HS-27A (cell line): Measurements from ENCODE around the gene GMEB2.
A peak's percentile ranks its signal among the peaks of the same experiment; 100 is the strongest.
"Not testable (repeated sequence)": the region's sequence is repeated elsewhere in the genome, so short reads cannot be mapped to it uniquely, and the experiment has no call there.

Experiments used
- DNase-seq: peaks from one replicate; pipeline ENCODE4 v3.0.0-alpha.2; 2012; ENCODE audit warnings: low read depth, missing footprints

The GMEB2 gene

DNA sequence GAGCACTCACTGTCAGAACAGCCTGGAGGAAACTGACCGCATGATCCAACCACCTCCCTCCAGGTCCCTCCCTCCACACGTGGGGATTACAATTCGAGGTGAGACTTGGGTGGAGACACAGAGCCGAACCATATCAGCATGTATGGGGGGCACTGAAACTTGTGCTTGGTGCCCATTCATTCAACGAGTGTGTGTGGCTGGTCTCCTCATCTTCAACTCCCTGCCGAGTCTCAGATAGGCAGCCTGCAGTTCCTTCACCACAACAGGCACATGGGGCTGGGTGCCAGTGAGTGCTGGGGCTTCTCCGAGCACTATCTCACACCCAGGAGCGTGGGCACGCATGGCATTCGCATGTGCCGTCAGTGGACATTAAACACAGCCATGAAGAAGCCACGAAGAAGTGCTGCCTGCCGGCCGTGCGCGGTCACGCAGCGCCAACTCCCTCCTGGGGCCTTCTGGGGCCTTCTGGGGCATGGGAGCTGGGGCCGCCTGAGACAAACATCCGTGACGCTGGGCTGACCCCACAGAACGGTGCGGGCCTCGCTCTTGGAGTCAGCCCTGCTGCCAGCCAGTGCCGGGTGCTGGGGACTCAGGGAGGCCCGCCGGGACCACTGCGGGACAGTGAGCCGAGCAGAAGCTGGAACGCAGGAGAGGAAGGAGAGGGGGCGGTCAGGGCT, 30.5 kb upstream of the GMEB2 start:
- no peak for DNase-seq

DNA sequence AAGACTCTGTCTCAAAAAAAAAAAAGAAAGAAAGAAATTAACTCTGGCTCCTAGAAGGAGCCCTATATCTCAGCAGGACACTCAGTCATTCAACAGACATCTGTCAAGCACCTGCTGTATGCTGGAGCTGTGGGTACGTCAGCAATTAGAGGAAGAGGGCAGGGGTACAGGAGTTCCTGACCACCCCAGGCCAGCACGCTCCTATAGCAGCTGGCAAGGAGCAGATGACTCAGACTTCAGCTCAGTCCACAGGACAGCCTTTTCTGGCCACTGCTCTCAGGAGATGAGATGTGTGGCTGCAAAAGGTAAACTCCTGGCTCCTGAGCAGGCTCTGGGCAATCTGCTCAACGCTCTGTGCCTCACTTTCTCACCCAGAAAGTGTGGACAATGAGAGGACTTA, 29.6 kb upstream of the GMEB2 start:
- no peak for DNase-seq

DNA sequence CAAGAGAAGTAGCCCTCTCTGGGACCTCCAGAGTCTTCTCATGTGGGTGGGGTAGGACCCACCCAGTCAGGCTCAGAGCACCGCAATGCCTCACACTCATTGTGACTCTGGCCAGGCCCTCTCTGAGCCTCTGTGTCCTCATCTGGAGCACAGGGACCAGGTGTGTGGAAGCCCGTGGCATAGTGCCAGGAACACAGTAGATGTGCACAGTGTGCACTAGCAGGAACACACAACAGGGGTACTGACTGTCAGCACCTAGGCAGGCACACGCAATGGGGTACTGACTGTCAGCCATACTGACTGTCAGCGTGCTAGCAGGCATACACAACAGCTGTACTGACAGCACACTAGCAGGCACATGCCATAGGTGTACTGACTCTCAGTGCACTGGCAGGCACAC, 28.3 kb upstream of the GMEB2 start:
- no peak for DNase-seq

DNA sequence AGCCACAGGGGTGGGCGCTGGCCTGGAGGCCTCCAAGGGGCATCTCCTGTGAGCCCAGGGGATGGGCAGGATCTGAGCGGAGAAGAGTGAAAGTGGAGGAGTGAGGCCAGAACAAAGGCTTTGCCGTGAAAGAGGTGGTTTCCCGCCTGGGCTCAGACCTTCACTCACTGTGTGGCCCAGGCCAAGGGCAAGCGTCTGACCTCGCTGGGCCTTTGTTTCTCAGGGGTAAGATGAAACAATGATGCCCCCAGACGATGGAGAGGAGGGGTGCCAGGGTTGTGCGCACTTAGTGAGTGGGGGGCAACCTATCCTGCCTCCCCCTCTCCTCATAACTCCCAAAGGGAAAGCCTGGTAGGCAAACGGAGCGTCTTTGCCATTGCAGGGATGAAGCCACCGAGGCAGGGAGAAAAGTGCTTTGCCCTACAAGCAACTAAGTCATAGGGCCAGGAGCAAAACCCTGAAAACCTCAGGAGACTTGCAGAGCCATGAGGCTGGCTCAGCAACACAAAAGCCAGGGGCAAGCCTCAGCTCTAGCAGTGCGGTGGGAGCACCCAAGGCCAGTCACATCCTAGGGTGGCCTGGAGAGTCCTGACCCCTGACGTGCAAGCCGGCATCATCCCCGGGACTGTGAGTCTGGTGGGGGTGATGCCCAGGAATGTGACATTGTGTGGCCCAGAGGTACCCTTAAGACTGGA, 27.2 kb upstream of the GMEB2 start:
- no peak for DNase-seq

DNA sequence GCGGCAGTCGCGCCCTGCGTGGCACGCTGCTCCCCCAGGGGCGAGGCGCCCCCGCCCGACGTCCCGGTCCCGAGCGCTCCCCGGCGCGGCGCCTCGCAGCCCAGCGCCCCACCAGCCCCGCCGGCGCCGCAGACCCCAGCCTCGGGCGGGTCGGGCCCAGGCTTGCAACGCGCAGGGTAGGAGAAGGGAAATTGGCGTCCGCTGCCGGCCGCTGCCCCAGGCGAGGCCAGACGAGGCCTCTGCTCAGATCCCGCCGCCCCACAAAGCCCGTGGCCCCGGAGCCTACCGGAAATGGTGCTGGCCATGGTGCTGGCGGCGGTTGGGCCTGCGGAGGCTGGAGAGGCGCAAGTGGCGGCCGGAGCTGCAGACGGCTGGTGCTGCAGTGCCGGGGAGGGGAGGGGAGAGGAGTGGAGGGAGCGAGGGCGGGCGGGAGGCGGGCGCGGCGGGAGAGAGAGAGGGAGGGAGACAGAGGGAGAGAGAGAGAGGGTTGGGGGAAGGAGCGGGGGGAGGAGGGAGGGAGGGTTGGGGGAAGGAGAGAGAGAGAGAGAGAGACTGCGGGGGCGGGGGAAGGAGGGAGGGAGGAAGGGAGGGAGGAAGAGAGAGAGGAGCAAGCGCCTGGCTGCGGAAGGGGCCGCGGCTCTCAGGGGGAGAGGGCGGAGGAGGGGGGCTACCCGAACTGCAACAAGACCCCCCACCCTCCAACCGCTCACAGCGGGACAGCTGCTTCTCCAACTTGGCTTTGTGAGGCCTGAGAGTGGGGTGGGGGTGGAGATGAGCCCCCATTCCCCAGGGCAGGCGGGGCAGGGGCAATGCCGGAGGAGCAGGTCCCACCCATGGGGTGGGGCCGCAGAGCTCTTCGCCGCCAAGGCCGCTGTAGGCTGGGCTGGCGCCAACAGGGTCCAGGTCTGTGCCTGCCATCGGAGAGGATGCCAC, 26.4 kb upstream of the GMEB2 start, which contains the start of gene STMN3:
Gene STMN3, minus strand, starts transcription at position 384 of the 933 bp plus-strand sequence. Its CDS starts 79 bp downstream, at position 305.
- peak; percentile 23 for DNase-seq

DNA sequence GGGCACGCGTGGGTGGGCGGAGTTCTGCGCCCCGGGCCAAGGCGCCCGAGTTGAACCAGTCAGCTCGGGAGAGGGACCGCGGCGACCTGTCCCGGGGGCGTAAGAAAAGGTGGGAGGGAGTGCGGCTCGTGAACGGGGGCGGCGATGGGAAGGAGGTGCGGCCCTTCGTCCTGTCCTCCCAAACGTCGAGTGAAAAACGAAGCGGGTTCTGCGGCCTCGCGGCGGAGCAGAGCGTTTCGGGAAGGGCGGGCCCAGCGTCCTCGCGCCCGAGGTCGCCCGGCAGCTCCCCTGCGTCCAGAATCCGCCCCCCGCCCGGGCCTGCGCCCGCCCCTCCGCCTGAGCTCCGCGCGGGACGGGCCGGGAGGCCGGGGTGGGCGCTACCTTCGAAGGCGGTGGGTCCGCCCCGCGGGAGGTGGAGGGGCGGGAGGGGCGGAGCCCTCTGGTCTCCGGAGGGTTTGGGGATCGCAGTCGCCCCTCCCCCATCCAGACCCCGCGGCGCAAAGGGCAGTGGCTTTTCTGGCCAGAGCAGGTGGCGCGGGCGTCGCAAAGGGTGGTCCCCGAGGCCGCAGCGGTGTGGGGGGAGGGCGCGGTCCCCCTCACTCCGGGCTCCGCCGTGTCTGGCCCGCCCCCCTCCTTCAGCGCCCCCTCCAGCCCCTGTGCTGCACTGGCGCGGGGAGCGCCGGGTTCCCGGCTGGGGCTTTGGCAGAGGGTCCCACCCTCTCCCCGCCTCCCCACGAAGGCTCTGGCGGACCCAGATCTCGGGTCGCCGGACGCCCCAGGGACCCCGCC, 25.5 kb upstream of the GMEB2 start:
- DNase-seq = no peak

DNA sequence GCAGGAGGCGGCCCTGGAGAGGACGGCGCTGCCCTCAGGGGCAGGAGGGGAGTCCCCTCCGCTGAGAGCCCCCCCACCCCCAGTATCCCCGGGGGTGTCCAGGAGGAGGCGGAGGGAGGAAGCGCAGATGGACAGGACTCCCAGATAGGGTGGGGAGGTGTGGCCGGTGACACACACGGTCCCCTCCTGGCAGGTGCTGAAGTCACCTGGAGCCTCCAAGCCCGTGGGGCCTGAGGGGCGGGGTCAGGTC, 25.0 kb upstream of the GMEB2 start:
- DNase-seq = no peak

DNA sequence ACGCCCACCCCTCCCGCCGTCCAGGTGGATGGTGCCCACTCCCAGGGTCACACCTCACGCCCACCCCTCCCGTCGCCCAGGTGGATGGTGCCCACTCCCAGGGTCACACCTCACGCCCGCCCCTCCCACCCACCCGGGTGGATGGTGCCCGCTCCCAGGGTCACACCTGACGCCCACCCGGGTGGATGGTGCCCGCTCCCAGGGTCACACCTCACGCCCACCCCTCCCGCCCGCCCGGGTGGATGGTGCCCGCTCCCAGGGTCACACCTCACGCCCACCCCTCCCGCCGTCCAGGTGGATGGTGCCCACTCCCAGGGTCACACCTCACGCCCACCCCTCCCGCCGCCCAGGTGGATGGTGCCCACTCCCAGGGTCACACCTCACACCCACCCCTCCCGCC, 23.6 kb upstream of the GMEB2 start:
- not testable (repeated sequence) for DNase-seq

DNA sequence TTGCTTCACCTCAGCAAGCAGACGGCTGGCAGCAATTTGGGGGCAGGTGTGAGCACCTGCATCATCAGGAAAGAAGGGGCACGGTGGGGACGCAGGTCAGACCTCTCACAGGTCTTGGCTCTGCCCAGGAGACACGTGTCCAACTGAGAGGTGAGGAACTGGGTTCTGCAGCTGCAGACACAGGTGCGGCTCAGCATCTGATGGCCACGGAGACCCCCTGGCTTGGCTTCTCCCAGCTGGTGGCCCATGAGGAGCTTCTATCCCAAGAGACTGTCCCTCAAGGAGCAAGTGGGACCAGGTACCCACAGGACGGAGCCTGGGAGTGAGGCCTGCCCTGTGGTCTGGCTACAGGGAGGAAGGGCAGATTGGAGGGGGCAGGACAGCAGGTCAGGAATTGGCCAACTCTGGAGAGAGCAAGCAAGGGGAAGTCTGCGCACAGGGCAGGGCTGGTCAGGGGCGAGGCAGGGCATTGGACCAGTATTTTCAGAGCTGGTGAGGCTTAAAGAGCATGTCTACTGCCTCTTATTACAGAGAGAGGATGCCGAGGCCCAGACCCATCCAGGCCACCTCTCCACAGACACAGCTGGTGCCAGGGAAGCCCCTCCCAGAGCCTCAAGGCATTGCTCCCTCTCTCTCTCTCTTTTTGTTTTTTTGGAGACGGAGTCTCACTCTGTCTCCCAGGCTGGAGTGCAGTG, 22.1 kb upstream of the GMEB2 start:
- DNase-seq = no peak

DNA sequence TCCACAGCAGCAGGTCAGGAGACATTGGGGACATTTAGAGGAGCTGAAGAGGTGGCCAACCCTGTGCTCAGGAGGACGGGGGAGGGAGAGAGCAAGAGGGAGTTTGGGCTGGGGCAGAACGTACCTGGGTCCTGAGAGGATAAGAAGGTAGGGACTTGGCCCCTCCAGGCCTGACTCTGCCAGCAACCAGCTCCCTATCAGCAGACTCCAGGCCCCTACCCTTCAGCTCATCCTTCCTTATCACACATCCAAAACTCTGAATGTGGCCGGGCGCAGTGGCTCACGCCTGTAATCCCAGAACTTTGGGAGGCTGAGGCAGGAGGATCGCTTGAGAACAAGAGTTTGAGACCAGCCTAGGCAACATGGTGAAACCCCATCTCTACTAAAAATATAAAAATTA, 21.3 kb upstream of the GMEB2 start:
- DNase-seq = no peak

DNA sequence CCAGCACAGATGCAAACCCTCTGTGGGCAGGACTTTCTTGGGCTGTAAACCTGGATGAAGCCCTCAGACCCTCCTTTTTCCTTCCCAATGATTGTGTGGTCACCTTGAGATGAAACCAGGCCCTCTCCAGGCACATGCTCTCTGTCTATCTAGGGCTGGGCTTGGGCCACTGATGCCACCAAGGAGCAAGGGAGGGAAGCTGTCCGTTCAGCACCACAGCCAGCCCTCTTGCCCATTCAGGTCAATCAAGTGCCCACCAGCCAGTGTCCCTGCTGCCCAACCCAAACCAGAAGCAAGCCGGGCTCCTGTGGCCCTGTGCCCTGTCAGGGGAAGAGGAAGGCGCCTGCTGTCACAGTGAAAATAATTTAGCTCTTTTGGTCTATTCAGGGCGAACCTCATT, 18.3 kb upstream of the GMEB2 start:
- no peak for DNase-seq

DNA sequence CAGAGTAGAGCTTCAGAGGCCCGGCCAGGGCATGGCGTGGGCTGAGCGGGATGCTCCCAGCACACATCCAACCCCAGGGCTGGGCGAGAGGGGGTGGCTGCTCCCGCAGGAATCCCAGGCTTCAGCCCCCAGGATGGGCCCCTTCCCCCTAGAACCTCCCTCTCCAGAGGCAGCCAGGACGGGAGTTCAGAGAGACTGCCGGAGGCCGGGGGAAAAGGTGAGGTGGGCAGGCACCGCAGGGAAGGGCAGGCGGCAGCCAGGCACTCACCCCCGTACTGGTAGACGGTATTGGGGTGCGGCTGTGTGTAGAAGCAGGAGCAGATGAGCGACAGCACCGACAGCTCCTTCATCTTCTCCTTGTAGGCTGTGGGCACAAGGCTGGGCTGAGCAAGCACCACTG, 17.0 kb upstream of the GMEB2 start:
- DNase-seq = no peak

DNA sequence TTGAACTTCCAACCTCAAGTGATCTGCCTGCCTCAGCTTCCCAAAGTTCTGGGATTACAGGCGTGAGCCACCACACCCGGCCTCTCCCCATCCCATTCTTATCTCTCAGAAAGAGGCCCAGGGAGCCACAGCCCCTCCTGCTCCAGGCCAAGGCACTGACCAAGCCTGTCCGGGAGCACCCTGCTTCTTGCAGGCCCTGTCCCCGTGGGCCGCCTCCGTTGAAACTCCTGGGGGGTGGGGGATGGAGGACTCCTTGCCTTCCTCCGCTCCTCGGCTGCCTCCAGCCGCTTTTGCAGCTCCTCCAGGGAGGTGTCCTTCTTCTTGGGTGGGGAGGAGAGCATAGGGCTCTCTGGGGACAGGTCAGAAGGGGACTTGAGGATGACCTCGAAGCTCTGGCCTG, 16.6 kb upstream of the GMEB2 start:
- no peak for DNase-seq

DNA sequence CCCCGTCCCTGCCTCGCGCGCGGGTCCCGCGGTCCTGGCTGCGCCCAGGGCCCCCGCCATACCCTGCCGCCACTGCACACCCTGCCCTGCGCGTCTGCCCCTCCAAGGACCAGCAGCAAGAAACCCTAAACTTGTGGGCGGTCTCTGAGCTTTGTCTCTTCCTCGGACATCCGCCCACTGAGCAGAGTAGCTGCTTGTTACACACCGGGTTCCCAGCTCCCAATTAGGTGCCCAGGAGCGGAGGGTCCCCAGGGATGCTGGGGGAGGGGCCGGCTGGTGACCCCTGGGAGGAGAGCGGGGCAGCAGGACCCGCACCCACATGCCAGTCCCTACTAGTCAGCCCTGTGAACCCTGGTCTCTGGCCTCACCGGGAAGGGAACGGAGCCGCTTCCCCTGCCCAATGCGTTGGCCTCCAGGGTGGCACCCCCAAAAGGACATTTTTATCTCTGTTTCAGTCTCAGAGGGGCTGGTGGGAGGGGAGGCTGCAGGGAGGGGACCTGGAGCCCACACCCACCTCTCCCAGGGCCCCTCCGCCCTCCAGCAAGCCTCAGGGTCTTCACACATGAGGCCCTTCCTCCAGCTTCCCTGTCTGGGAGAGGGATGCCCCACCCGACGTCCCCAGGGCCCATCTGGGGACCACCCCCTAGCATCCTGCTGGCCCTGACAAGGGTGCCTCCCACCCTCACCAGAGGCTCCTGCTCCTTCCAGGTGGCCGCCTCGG, 15.8 kb upstream of the GMEB2 start:
- DNase-seq = no peak

DNA sequence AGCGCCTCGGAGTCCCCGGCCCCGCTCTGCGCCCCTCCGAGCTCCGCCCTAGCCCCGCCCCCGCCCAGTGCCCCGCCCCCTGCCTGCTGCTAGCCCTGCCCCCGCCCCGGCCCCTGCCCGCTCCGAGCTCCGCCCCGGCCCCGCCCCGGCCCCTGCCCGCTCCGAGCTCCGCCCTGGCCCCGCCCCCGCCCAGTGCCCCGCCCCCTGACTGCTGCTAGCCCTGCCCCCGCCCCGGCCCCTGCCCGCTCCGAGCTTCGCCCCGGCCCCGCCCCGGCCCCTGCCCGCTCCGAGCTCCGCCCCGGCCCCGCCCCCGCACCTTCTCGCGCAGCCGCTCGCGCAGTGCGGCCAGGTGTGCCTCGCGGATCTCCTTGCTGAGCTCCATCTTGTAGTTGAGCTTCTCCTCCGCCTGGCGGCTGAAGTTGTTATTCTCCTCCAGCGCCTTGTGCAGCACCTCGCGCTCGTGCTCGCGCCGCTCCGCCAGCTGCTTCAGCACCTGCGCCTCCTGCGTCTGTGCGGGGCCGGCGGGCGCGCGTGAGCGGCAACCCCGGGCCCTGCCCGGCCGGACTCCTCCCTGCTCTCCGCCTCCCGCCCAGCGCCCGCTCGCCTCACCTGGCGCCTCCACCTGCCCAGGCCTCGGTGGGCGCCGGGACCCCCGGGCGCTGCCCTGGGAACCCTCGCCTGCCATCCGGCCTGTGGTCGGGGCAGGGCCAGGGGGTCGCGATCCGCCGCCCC, 15.1 kb upstream of the GMEB2 start:
- no peak for DNase-seq

DNA sequence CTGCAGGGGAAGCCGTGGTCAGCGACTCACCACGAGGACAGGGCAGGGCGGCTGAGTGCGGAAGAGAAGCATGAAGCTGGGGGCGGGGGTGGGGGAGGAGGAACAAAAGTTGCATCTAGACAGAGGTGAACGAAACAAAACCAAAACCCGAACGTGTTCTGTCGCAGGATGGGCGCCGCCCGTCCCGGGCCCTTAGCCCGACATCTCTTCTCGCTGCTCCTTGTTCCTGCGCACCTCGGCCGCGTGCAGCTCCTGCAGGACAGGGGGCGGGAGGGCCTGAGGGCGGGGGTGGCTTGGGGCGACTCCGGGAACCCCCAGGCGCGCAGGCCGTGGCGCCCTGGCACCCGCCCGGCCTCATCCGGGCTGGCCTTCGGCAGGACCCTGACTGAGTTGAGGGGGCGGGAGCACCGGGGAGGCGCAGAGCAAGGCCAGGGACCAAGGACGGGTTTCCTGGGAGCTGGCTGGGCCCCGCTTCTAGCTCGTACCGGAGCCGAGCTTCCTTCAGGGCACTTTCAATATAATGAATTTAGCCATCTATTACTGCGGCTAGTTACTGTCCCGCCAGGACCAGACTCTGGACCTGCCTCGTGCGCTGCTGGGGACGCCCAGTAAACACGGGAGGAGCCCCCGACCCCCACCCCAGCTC, 14.4 kb upstream of the GMEB2 start:
- no peak for DNase-seq

DNA sequence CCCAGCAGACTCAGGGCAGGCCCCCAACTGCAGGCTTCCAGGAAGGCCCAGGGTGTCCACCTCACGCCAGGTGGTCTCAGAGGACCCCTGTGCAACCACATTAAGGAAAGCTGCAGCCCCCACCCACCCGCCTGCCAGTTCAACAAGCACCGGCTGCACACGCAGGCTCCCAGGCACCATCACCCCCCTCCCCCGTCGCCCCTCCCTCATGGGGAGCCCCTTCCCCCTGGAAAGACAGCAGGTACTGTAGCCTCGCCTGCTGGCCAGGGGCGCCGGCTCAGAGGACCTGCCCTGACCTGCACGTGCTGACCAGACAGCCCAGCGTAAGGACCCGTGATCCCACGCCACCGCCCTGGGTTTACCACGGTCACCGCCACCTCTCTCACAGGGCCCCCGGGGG, 13.8 kb upstream of the GMEB2 start:
- not testable (repeated sequence) for DNase-seq

DNA sequence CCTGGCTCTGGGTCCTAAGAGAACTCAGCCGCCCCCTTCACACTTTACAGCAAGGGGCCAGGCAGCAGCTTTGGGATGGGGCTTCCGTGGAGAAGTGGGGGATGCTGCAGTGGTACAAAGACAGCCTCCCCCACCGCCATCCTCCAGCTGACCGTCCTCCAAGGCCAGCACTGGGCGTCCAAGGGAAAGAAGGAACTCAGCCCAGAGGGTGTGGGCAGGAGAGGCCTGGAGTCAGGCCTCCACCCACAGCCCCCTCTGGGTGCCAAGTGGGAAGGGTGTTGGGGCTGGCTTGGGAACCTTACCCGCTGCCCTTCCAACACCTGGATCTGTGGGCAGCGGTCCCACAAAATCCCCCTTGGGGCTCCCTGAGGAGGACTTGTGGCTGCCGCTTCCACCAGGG, 13.2 kb upstream of the GMEB2 start:
- DNase-seq = no peak

DNA sequence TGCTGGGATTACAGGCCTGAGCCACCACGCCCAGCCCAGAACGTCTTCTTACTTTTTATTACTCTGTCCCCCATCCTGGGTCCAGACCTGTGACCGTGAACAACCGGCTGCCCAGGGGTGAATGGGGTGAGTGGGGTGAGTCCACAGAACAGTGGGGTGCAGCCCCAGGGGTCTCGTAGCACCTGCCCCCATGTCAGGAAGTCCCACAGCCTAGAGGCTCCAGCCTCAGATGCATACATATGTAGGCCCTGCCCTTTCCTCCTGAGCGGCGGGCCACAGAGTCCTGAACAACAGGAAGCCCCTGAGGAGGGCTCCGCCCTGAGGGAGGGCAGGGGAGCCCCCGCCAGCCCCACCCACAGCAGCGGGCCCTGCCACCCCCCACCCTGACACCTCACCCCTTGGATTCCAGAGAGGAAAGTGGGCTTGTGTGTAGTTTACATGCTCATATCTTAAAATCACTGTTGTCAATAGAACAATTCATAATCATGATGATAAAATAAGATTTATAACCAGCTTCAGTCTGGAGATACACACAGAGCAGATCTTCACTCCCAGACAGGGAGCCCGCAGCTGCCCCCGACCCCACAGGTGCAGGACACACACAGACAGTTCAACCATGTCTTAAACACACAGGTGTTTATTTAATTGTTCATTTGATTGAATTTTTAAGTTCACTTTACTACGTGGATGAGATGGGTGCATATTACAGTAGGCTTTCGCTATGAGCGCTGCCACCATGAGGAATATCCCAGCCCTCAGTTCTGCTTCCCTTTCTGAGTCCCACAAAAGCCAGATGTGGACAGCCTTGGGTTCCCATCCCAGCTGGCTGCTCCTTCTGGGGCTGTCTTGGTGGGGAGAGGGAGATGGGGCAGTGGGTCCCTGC, 12.4 kb upstream of the GMEB2 start:
- no peak for DNase-seq
